Thyroid gland (tissue), 4 donors: ENCODE results near the gene PRM2. TPM values are rescaled to one million over a fixed set of nuclear protein-coding genes. Genes with fewer than 3 reads are reported as not detected.
A peak's percentile ranks its signal among the peaks of the same experiment; 100 is the strongest.

Experiments used
- DNase-seq, 2 donors: peaks; one replicate each; pipeline ENCODE4 v3.0.0-alpha.2; 2019
- H3K27ac ChIP-seq, 3 donors: fragments of 200-600 bp; sonication (generic); 1 replicate in 2 of 3; 2 replicates in 1 of 3; pipeline ENCODE4 v1.5.1; 2016 to 2019; ENCODE audit warnings: mild to moderate bottlenecking in 1 of 3, moderate library complexity in 1 of 3
- H3K27me3 ChIP-seq: fragments of 200-600 bp; sonication (generic); one replicate; pipeline ENCODE4 v1.5.1; 2019
- H3K36me3 ChIP-seq, 2 donors: fragments of 200-600 bp; sonication (generic); one replicate each; pipeline ENCODE4 v1.5.1; 2016 to 2019
- H3K4me1 ChIP-seq, 2 donors: fragments of 200-600 bp; sonication (generic); one replicate each; pipeline ENCODE4 v1.5.1; 2017 to 2019
- H3K4me3 ChIP-seq, 3 donors: fragments of 200-600 bp; sonication (generic); replicated peaks in 1 of 3; 1 replicate in 2 of 3; 2 replicates in 1 of 3; pipeline ENCODE4 v1.5.1; 2016; ENCODE audit warnings: mild to moderate bottlenecking in 1 of 3
- H3K9me3 ChIP-seq: fragments of 200-600 bp; sonication (generic); one replicate; pipeline ENCODE4 v1.5.1; 2017
- CTCF ChIP-seq, 6 experiments: fragments of 200-600 bp in 3 of 6; fragments of 450-650 bp in 3 of 6; sonication (generic) in 3 of 6; IDR thresholded peaks; one replicate each; pipeline ENCODE4 v1.5.1; 2016 to 2019; ENCODE audit warnings: antibody characterized with exemption in 6 of 6, mild to moderate bottlenecking in 2 of 6, inconsistent platforms in 1 of 6, moderate library complexity in 1 of 6
- POLR2A ChIP-seq, 2 donors: fragments of 450-650 bp; IDR thresholded peaks; one replicate each; pipeline ENCODE4 v1.6.1; 2017; ENCODE audit warnings: antibody characterized with exemption in 2 of 2, mild to moderate bottlenecking in 2 of 2, moderate library complexity in 1 of 2
- WGBS, 2 donors: methylation state at CpG; one replicate each; pipeline ENCODE4 v1.1.5; 2017; 5-methylcytosine and 5-hydroxymethylcytosine counted together
- intact Hi-C: fragments of 100-400 bp; cut with DNase I; formaldehyde crosslinking; loops from one replicate; pipeline ENCODE4 v1.15.1; 2023
- microRNA-seq: library from miRNA; unstranded; fragments of <30 nt; microRNA quantifications from one replicate; pipeline ENCODE4, GENCODE V29; 2016
- small RNA-seq: library from RNA; depleted of rRNA; stranded (forward); fragments of <200 nt; gene quantifications from one replicate; pipeline ENCODE3, GENCODE V24; 2016
- total RNA-seq, 4 donors: library from RNA; depleted of rRNA; stranded (reverse); fragments of >200 nt; gene quantifications; one replicate each; pipeline ENCODE4 v1.2.3, GENCODE V29; 2016

The PRM2 gene
- total RNA-seq, 4 donors from 2014 or later = 8.2 to 64.4 TPM; not detected in 2

GRCh38 chr16:11229906-11230305 lies 46.4 kb downstream of the PRM2 start:
- intact Hi-C loops = no loop called here
- DNase-seq = peak; percentile 82 to 95
- TF ChIP-seq CTCF (IDR thresholded peaks at IDR 0.05) (no peak), POLR2A (IDR thresholded peaks at IDR 0.05) (no peak)
- Histone ChIP-seq H3K4me1 (peaks cover 0 to 14% of the 10 kb centered on the region in 2 donors), H3K36me3 (no peaks in the 10 kb centered on the region), H3K4me3 (no peak overlapping the region), H3K27ac (peak overlapping the region in 1 of 3 donors; percentile 30), H3K27me3 (no peaks in the 10 kb centered on the region), H3K9me3 (no peaks in the 10 kb centered on the region)
- 69 to 73% methylated on average over 4 of the region's 4 CpGs for WGBS, 2 donors

- Histone ChIP-seq H3K27me3 (no peaks in the 10 kb centered on the region), H3K4me1 (peaks cover 0 to 18% of the 10 kb centered on the region in 2 donors), H3K4me3 (no peak overlapping the region), H3K36me3 (no peaks in the 10 kb centered on the region), H3K9me3 (no peaks in the 10 kb centered on the region), H3K27ac (no peak overlapping the region)
- 82 to 92% methylated on average over 5 of the region's 5 CpGs for WGBS, 2 donors
- intact Hi-C loops = no loop called here
- TF ChIP-seq CTCF (IDR thresholded peaks at IDR 0.05) (no peak), POLR2A (IDR thresholded peaks at IDR 0.05) (no peak)
- DNase-seq = no peak
Observed at GRCh38 chr16:11229432-11229831, 46.8 kb downstream of the PRM2 start.

GRCh38 chr16:11225677-11226549 lies 50.4 kb downstream of the PRM2 start:
- Histone ChIP-seq H3K27ac (no peak overlapping the region), H3K9me3 (no peaks in the 10 kb centered on the region), H3K36me3 (no peaks in the 10 kb centered on the region), H3K4me3 (no peak overlapping the region), H3K4me1 (peaks cover 0 to 13% of the 10 kb centered on the region in 2 donors), H3K27me3 (no peaks in the 10 kb centered on the region)
- TF ChIP-seq POLR2A (IDR thresholded peaks at IDR 0.05) (no peak), CTCF (IDR thresholded peaks at IDR 0.05) (no peak)
- WGBS, 2 donors = 83 to 88% methylated on average over 8 to 13 of the region's 18 CpGs
- no peak for DNase-seq
- intact Hi-C loops = no loop called here

Small RNA genes within 50 kb of the gene (microRNA-seq; reads per million reads assigned to microRNA genes)
- gene MIR548H2 = not detected

Small RNA genes within 50 kb of the gene (small RNA-seq; reads per million reads assigned to genes)
- gene MIR548H2 (not detected), gene RF00019 (not detected), gene RF00554 (not detected)

Other genes with a start within 250 kb of the PRM2 start
- 10 to 100 TPM in 1 of 4 donors, 1 to 10 TPM in 3; 2.4 to 11.3 (median 6.2) TPM for gene SOCS1, start 20.3 kb downstream of the PRM2 start, total RNA-seq
- gene TNP2, start 7.2 kb downstream of the PRM2 start, total RNA-seq = not detected
- gene PRM3, start 2.9 kb downstream of the PRM2 start, total RNA-seq = not detected
- 100 to 1,000 TPM in 1 of 4 donors, 10 to 100 TPM in 1, not detected in 2; 13.7 to 335 TPM for gene PRM1, start 4.8 kb upstream of the PRM2 start, total RNA-seq
- 1 to 10 TPM in 3 of 4 donors, not detected in 1; 2.5 to 2.8 (median 2.6) TPM for gene RMI2, start 69.0 kb upstream of the PRM2 start, total RNA-seq